ENCODE data around the gene SLC39A10. TPM values are rescaled to one million over a fixed set of nuclear protein-coding genes. Genes with fewer than 3 reads are reported as not detected.

The SLC39A10 gene
- polyA plus RNA-seq, 1 of the 3 experiments (the other 2 are of a cell fraction), result 12.3 TPM

- TF ChIP-seq, protein P1, sequence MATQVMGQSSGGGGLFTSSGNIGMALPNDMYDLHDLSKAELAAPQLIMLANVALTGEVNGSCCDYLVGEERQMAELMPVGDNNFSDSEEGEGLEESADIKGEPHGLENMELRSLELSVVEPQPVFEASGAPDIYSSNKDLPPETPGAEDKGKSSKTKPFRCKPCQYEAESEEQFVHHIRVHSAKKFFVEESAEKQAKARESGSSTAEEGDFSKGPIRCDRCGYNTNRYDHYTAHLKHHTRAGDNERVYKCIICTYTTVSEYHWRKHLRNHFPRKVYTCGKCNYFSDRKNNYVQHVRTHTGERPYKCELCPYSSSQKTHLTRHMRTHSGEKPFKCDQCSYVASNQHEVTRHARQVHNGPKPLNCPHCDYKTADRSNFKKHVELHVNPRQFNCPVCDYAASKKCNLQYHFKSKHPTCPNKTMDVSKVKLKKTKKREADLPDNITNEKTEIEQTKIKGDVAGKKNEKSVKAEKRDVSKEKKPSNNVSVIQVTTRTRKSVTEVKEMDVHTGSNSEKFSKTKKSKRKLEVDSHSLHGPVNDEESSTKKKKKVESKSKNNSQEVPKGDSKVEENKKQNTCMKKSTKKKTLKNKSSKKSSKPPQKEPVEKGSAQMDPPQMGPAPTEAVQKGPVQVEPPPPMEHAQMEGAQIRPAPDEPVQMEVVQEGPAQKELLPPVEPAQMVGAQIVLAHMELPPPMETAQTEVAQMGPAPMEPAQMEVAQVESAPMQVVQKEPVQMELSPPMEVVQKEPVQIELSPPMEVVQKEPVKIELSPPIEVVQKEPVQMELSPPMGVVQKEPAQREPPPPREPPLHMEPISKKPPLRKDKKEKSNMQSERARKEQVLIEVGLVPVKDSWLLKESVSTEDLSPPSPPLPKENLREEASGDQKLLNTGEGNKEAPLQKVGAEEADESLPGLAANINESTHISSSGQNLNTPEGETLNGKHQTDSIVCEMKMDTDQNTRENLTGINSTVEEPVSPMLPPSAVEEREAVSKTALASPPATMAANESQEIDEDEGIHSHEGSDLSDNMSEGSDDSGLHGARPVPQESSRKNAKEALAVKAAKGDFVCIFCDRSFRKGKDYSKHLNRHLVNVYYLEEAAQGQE (IDR thresholded peaks at IDR 0.05; ENCODE audit: low read depth, low read length), result no peak
- no peak for TF ChIP-seq EZH2phosphoT487 (IDR thresholded peaks at IDR 0.05; ENCODE audit: borderline replicate concordance, low read depth)
- TF ChIP-seq FOSL2 (IDR thresholded peaks at IDR 0.05; ENCODE audit: borderline replicate concordance, low read depth), result no peak
- TF ChIP-seq EP300 (IDR thresholded peaks at IDR 0.05; ENCODE audit: borderline replicate concordance in 1 of 2, low read depth in 1 of 2, low read length in 1 of 2), result no peak
- TF ChIP-seq NRF1 (IDR thresholded peaks at IDR 0.05; ENCODE audit: low read depth, low read length), result no peak
- TF ChIP-seq NFIC (IDR thresholded peaks at IDR 0.05; ENCODE audit: borderline replicate concordance), result no peak
- no peak for TF ChIP-seq RXRA (IDR thresholded peaks at IDR 0.05; ENCODE audit: borderline replicate concordance, low read depth)
- no peak for TF ChIP-seq TCF12 (IDR thresholded peaks at IDR 0.05)
- TF ChIP-seq RFX5 (IDR thresholded peaks at IDR 0.05; ENCODE audit: low read length), result no peak
- no peak for TF ChIP-seq MXI1 (IDR thresholded peaks at IDR 0.05; ENCODE audit: low read depth, low read length)
- no peak; the same call in none of the 2 replicates for TF ChIP-seq PBX3 (IDR thresholded peaks at IDR 0.05)
These were observed 36.5 kb upstream of the SLC39A10 start (continued) for GRCh38 chr2:195620501-195620900.

DNA sequence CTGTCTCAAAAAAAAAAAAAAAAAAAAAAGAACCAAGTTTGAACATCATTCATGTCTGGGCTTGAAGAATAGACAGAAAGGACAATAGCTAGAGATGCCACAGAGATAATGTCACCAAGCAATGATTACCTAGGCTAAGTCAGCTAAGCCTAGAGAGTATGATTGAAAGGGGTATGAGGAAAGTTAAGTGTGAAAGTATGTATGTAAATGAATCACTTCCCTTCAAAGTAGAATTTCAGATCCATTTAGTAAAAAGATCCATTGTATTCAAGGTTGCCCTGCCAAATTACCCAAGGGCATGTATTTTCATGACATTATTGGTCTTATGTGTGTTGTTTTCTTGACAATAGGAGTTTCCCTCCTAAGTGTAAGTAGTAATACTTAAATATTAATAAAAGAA, 34.1 kb upstream of the SLC39A10 start:
- no peaks in the 10 kb centered on the region for H3K9me2 ChIP-seq
- CTCF ChIA-PET, result no interaction called here

More for the DNA sequence above, 34.1 kb upstream of the SLC39A10 start:
- no peaks in the 10 kb centered on the region for H3K27me3 ChIP-seq (ENCODE audit: insufficient read depth)
- no peaks in the 10 kb centered on the region for H3K9me3 ChIP-seq
- peaks cover 7% of the 10 kb centered on the region for H3K79me2 ChIP-seq (ENCODE audit: insufficient read depth)
- no peak for DNase-seq
- H3K9ac ChIP-seq, result no peak overlapping the region
- H3K4me2 ChIP-seq, result peak overlapping the region; percentile 8; the same call in 1 of the 2 replicates
- H3K27ac ChIP-seq (ENCODE audit: low read depth in 2 of 2, low read length in 1 of 2), result peak overlapping the region in 1 of 2 experiments; percentile 18; a peak in 1 of 4 replicates
- peaks cover 38% of the 10 kb centered on the region for H3F3A ChIP-seq (replicated peaks; ENCODE audit: insufficient read depth)
- H3K4me1 ChIP-seq (ENCODE audit: control insufficient read depth in 1 of 2, insufficient read depth in 2 of 2, low read depth in 1 of 2, low read length in 1 of 2), result peaks cover 0 to 22% of the 10 kb centered on the region in 2 experiments; a peak in 2 of 4 replicates
- POLR2A ChIA-PET, result no interaction called here
- no peak for TF ChIP-seq RXRA (IDR thresholded peaks at IDR 0.05; ENCODE audit: borderline replicate concordance, low read depth)
- peak; percentile 70 for TF ChIP-seq PBX3 (IDR thresholded peaks at IDR 0.05)
- peak; percentile 36; the same call in 1 of the 2 replicates for TF ChIP-seq JUND (IDR thresholded peaks at IDR 0.05)
- no peaks in the 10 kb centered on the region for H3K36me3 ChIP-seq (replicated peaks in 1 of 2; ENCODE audit: control insufficient read depth in 1 of 2, insufficient read depth in 2 of 2, low read length in 1 of 2)
- H2AFZ ChIP-seq (ENCODE audit: low read depth), result no peak overlapping the region
- no peaks in the 10 kb centered on the region for H4K20me1 ChIP-seq (ENCODE audit: insufficient read depth)
- no peak overlapping the region for H3K4me3 ChIP-seq (ENCODE audit: low read depth in 2 of 2, low read length in 1 of 2)
